CD4-positive, alpha-beta memory T cell (primary cell): ENCODE results near the gene PPM1H. TPM values are rescaled to one million over a fixed set of nuclear protein-coding genes. Genes with fewer than 3 reads are reported as not detected.

Experiments
- CTCF ChIA-PET: fragments of 350-600 bp; sonication (Branson Sonifier 250); formaldehyde crosslinking; loops from one replicate; lab custom pipeline; 2021; ENCODE audit warnings: inconsistent platforms; ENCODE audit not compliant: partially characterized antibody; lab: Charles Lee
- POLR2A ChIA-PET: fragments of 350-600 bp; sonication (Branson Sonifier 250); formaldehyde crosslinking; loops from one replicate; lab custom pipeline; 2021; ENCODE audit not compliant: partially characterized antibody; lab: Charles Lee
- DNase-seq, 5 donors: peaks; one replicate each; pipeline versions ENCODE4 v3.0.0 to v3.0.0-alpha.2; 2020 to 2022; ENCODE audit warnings: mixed read lengths in 1 of 5
- H3K27ac ChIP-seq: one replicate; pipeline ENCODE4 v1.7.0; 2013; ENCODE audit warnings: low read depth, low read length
- H3K27me3 ChIP-seq: 2 replicates; pipeline ENCODE4 v1.7.0; 2013; ENCODE audit warnings: mild to moderate bottlenecking, low read length, moderate library complexity; ENCODE audit not compliant: insufficient read depth
- H3K36me3 ChIP-seq: 2 replicates; pipeline ENCODE4 v1.7.0; 2013; ENCODE audit warnings: mild to moderate bottlenecking, low read length, moderate library complexity; ENCODE audit not compliant: insufficient read depth
- H3K4me1 ChIP-seq: 2 replicates; pipeline ENCODE4 v1.7.0; 2013; ENCODE audit warnings: mild to moderate bottlenecking, low read length, moderate library complexity; ENCODE audit not compliant: insufficient read depth
- H3K4me3 ChIP-seq, 2 donors: one replicate each; pipeline ENCODE4 v1.7.0; 2013; ENCODE audit warnings: low read length in 2 of 2, mild to moderate bottlenecking in 1 of 2
- H3K9me3 ChIP-seq, 2 donors: one replicate each; pipeline ENCODE4 v1.7.0; 2013; ENCODE audit warnings: low read length in 2 of 2, control low read depth in 1 of 2; ENCODE audit not compliant: control insufficient read depth in 1 of 2
- H3K27ac Mint-ChIP-seq, 7 donors: one replicate each; pipeline ENCODE4 v1.8.0; 2020 to 2021; ENCODE audit warnings: mixed read lengths in 7 of 7, mild to moderate bottlenecking in 6 of 7, inconsistent platforms in 3 of 7, moderate library complexity in 3 of 7
- H3K27me3 Mint-ChIP-seq, 2 donors: one replicate each; pipeline ENCODE4 v1.8.0; 2020 to 2021; ENCODE audit warnings: mixed read lengths in 2 of 2
- H3K36me3 Mint-ChIP-seq, 2 donors: one replicate each; pipeline ENCODE4 v1.8.0; 2020 to 2021; ENCODE audit warnings: mixed read lengths in 2 of 2, inconsistent platforms in 1 of 2, mild to moderate bottlenecking in 1 of 2
- H3K4me1 Mint-ChIP-seq, 4 donors: one replicate each; pipeline ENCODE4 v1.8.0; 2020 to 2021; ENCODE audit warnings: mixed read lengths in 4 of 4, mild to moderate bottlenecking in 1 of 4
- H3K4me3 Mint-ChIP-seq, 8 donors: one replicate each; pipeline ENCODE4 v1.8.0; 2020 to 2021; ENCODE audit warnings: mixed read lengths in 8 of 8, mild to moderate bottlenecking in 7 of 8, moderate library complexity in 6 of 8, inconsistent platforms in 3 of 8
- H3K9me3 Mint-ChIP-seq, 8 donors: one replicate each; pipeline ENCODE4 v1.8.0; 2020 to 2021; ENCODE audit warnings: mixed read lengths in 8 of 8, mild to moderate bottlenecking in 5 of 8, inconsistent platforms in 3 of 8, moderate library complexity in 1 of 8
- intact Hi-C: fragments of 100-400 bp; cut with micrococcal nuclease; formaldehyde crosslinking; loops from one replicate; pipeline ENCODE4 v1.15.1; 2023
- polyA plus RNA-seq, 2 donors: library from polyadenylated mRNA; unstranded; fragments of 300-500 nt; fragmentation: Illumina TruSeq; gene quantifications; one replicate each; pipeline ENCODE4 v1.2.3, GENCODE V29; 2021
- total RNA-seq, 2 experiments: library from RNA; stranded (reverse); gene quantifications; one replicate each; pipeline ENCODE4 v1.2.3, GENCODE V29; 2021

Gene PPM1H
- total and polyA plus RNA-seq, 4 experiments from 2014 or later: 0.06 to 0.14 TPM; not detected in 2

GRCh38 chr12:62605981-62606380 is 329.0 kb downstream of the PPM1H start:
- Histone ChIP-seq H3K9me3 (no peaks in the 10 kb centered on the region), H3K36me3 (no peaks in the 10 kb centered on the region), H3K27ac (no peak overlapping the region), H3K4me1 (peaks cover 39% of the 10 kb centered on the region), H3K27me3 (no peaks in the 10 kb centered on the region), H3K4me3 (no peak overlapping the region)
- intact Hi-C loops: no loop called here
- Mint-ChIP-seq H3K4me3 (peak overlapping the region in 4 of 8 donors; percentile 0 to 71 (median 31)), H3K27ac (peak overlapping the region; percentile 1 to 100 (median 58)), H3K4me1 (peaks cover 29 to 55% (median 42%) of the 10 kb centered on the region in 4 donors), H3K36me3 (peaks cover 0 to 16% of the 10 kb centered on the region in 2 donors), H3K27me3 (no peaks in the 10 kb centered on the region), H3K9me3 (no peaks in the 10 kb centered on the region)
- CTCF ChIA-PET: interaction anchor here (1.2 to 3.0 kb wide), 7 partner anchors 9 to 192 kb away, joined by 4 to 19 read pairs (median 4); no protein-coding TSS in a partner anchor
- peak in 1 of 5 donors; percentile 31 for DNase-seq
- POLR2A ChIA-PET: interaction anchor here (2.1 kb wide), 1 partner anchor 139 kb away, joined by 6 read pairs; the partner anchor contains the start of gene MON2

- ChIA-PET POLR2A (interaction anchor here (2.1 kb wide), 1 partner anchor 138 kb away, joined by 6 read pairs; the partner anchor contains the start of gene MON2), CTCF (interaction anchor here (1.2 to 3.0 kb wide), 3 partner anchors 23 to 191 kb away, joined by 4 to 19 read pairs (median 4); no protein-coding TSS in a partner anchor)
- peak; percentile 12 to 59 (median 32) for DNase-seq
- Mint-ChIP-seq H3K9me3 (no peaks in the 10 kb centered on the region), H3K4me3 (peak overlapping the region; percentile 44 to 95 (median 88)), H3K4me1 (peaks cover 29 to 55% (median 38%) of the 10 kb centered on the region in 4 donors), H3K36me3 (peaks cover 0 to 16% of the 10 kb centered on the region in 2 donors), H3K27ac (peak overlapping the region; percentile 42 to 100 (median 93)), H3K27me3 (no peaks in the 10 kb centered on the region)
- no peaks in the 10 kb centered on the region for H3K9me3 ChIP-seq
- H3K27me3 ChIP-seq: no peaks in the 10 kb centered on the region
- intact Hi-C loops: loop anchor here (5.0 kb wide), 1 partner anchor 1797 kb away; the partner anchor contains the start of gene XPOT
- H3K4me1 ChIP-seq: peaks cover 39% of the 10 kb centered on the region
- peak overlapping the region; percentile 100 for H3K27ac ChIP-seq
- H3K36me3 ChIP-seq: no peaks in the 10 kb centered on the region
- H3K4me3 ChIP-seq: peak overlapping the region; percentile 64 to 94
Observed at GRCh38 chr12:62604871-62605270, 330.1 kb downstream of the PPM1H start.

GRCh38 chr12:62604373-62604772 is 330.6 kb downstream of the PPM1H start:
- H3K4me3 ChIP-seq: peak overlapping the region; percentile 64 to 94
- H3K9me3 ChIP-seq: no peaks in the 10 kb centered on the region
- no peaks in the 10 kb centered on the region for H3K27me3 Mint-ChIP-seq
- peak overlapping the region; percentile 90 to 100 (median 99) for H3K27ac Mint-ChIP-seq
- H3K4me3 Mint-ChIP-seq: peak overlapping the region; percentile 85 to 97 (median 90)
- POLR2A ChIA-PET: interaction anchor here (0.6 to 2.7 kb wide), 11 partner anchors 9 to 345 kb away, joined by 3 to 38 read pairs (median 10); partner anchors contain the start of genes MON2 and USP15
- peaks cover 0 to 16% of the 10 kb centered on the region in 2 donors for H3K36me3 Mint-ChIP-seq
- peaks cover 29 to 55% (median 38%) of the 10 kb centered on the region in 4 donors for H3K4me1 Mint-ChIP-seq
- H3K27ac ChIP-seq: peak overlapping the region; percentile 100
- CTCF ChIA-PET: interaction anchor here (1.2 to 2.6 kb wide), 6 partner anchors 14 to 345 kb away, joined by 3 to 16 read pairs (median 4); no protein-coding TSS in a partner anchor
- no peaks in the 10 kb centered on the region for H3K9me3 Mint-ChIP-seq
- peak in 1 of 5 donors; percentile 7 for DNase-seq
- no peaks in the 10 kb centered on the region for H3K36me3 ChIP-seq
- no peaks in the 10 kb centered on the region for H3K27me3 ChIP-seq
- intact Hi-C loops: loop anchor here (5.0 kb wide), 1 partner anchor 1798 kb away; the partner anchor contains the start of gene XPOT
- H3K4me1 ChIP-seq: peaks cover 39% of the 10 kb centered on the region

- no peaks in the 10 kb centered on the region for H3K9me3 Mint-ChIP-seq
- H3K4me3 Mint-ChIP-seq: peak overlapping the region; percentile 85 to 97 (median 90)
- ChIA-PET POLR2A (interaction anchor here (0.6 to 2.7 kb wide), 17 partner anchors 9 to 345 kb away, joined by 3 to 38 read pairs (median 5); partner anchors contain the start of genes MON2 and USP15), CTCF (interaction anchor here (1.1 to 2.6 kb wide), 10 partner anchors 11 to 344 kb away, joined by 3 to 16 read pairs (median 6); no protein-coding TSS in a partner anchor)
- Histone ChIP-seq H3K4me1 (peaks cover 39% of the 10 kb centered on the region), H3K9me3 (no peaks in the 10 kb centered on the region), H3K4me3 (peak overlapping the region; percentile 64 to 94), H3K36me3 (no peaks in the 10 kb centered on the region), H3K27ac (peak overlapping the region; percentile 100), H3K27me3 (no peaks in the 10 kb centered on the region)
- H3K4me1 Mint-ChIP-seq: peaks cover 27 to 55% (median 35%) of the 10 kb centered on the region in 4 donors
- peaks cover 0 to 16% of the 10 kb centered on the region in 2 donors for H3K36me3 Mint-ChIP-seq
- peak overlapping the region; percentile 90 to 100 (median 99) for H3K27ac Mint-ChIP-seq
- intact Hi-C loops: loop anchor here (1.0 to 5.0 kb wide), 6 partner anchors 23 to 1799 kb away; partner anchors contain the start of genes KICS2, USP15 and XPOT
- no peak for DNase-seq
- H3K27me3 Mint-ChIP-seq: no peaks in the 10 kb centered on the region
Observed at GRCh38 chr12:62603811-62604098, 331.2 kb downstream of the PPM1H start.

GRCh38 chr12:62603061-62603810 is 331.7 kb downstream of the PPM1H start:
- Mint-ChIP-seq H3K36me3 (peaks cover 0 to 16% of the 10 kb centered on the region in 2 donors), H3K9me3 (no peaks in the 10 kb centered on the region), H3K4me1 (peaks cover 27 to 55% (median 35%) of the 10 kb centered on the region in 4 donors), H3K4me3 (peak overlapping the region; percentile 86 to 97 (median 94)), H3K27me3 (no peaks in the 10 kb centered on the region), H3K27ac (peak overlapping the region; percentile 93 to 100 (median 99))
- no peaks in the 10 kb centered on the region for H3K27me3 ChIP-seq
- H3K4me1 ChIP-seq: peaks cover 39% of the 10 kb centered on the region
- peak overlapping the region; percentile 100 for H3K27ac ChIP-seq
- H3K9me3 ChIP-seq: no peaks in the 10 kb centered on the region
- peak overlapping the region; percentile 64 to 94 for H3K4me3 ChIP-seq
- no peaks in the 10 kb centered on the region for H3K36me3 ChIP-seq
- CTCF ChIA-PET: interaction anchor here (0.9 to 2.6 kb wide), 13 partner anchors 12 to 344 kb away, joined by 3 to 16 read pairs (median 5); partner anchors contain the start of gene MON2
- intact Hi-C loops: loop anchor here (1.0 to 5.0 kb wide), 6 partner anchors 22 to 1799 kb away; partner anchors contain the start of genes KICS2, USP15 and XPOT
- DNase-seq: peak; percentile 85 to 91 (median 88)
- POLR2A ChIA-PET: interaction anchor here (0.6 to 2.7 kb wide), 26 partner anchors 8 to 1619 kb away, joined by 3 to 38 read pairs (median 4); partner anchors contain the start of genes KICS2, MON2 and USP15

GRCh38 chr12:62602255-62603060 is 332.5 kb downstream of the PPM1H start:
- Histone ChIP-seq H3K27me3 (no peaks in the 10 kb centered on the region), H3K9me3 (no peaks in the 10 kb centered on the region), H3K4me3 (peak overlapping the region; percentile 64 to 94), H3K4me1 (peaks cover 39% of the 10 kb centered on the region), H3K27ac (peak overlapping the region; percentile 100), H3K36me3 (no peaks in the 10 kb centered on the region)
- peak overlapping the region; percentile 99 to 100 (median 99) for H3K27ac Mint-ChIP-seq
- H3K9me3 Mint-ChIP-seq: no peaks in the 10 kb centered on the region
- peak; percentile 90 to 95 (median 91) for DNase-seq
- H3K27me3 Mint-ChIP-seq: no peaks in the 10 kb centered on the region
- POLR2A ChIA-PET: interaction anchor here (0.6 to 2.7 kb wide), 25 partner anchors 9 to 1620 kb away, joined by 3 to 38 read pairs (median 5); partner anchors contain the start of genes KICS2, MON2 and USP15
- H3K36me3 Mint-ChIP-seq: peaks cover 0 to 16% of the 10 kb centered on the region in 2 donors
- peaks cover 27 to 55% (median 35%) of the 10 kb centered on the region in 4 donors for H3K4me1 Mint-ChIP-seq
- peak overlapping the region; percentile 86 to 97 (median 94) for H3K4me3 Mint-ChIP-seq
- intact Hi-C loops: loop anchor here (1.0 to 5.0 kb wide), 7 partner anchors 22 to 1800 kb away; partner anchors contain the start of genes KICS2, MON2, USP15 and XPOT
- CTCF ChIA-PET: interaction anchor here (0.9 to 2.6 kb wide), 13 partner anchors 13 to 343 kb away, joined by 3 to 16 read pairs (median 5); partner anchors contain the start of gene MON2
